Body of pancreas (tissue), 4 donors: ENCODE measurements around the gene GM2A.

Experiments used
- POLR2A ChIP-seq, 3 donors: fragments of 450-650 bp; IDR thresholded peaks; one replicate each; pipeline ENCODE4 v1.6.1; 2016; ENCODE audit warnings: antibody characterized with exemption in 3 of 3, mild to moderate bottlenecking in 2 of 3
- TF ChIP-seq, protein P1 (sequence below), 7 experiments: fragments of 450-650 bp in 4 of 7; fragments of 200-600 bp in 3 of 7; sonication (generic) in 3 of 7; IDR thresholded peaks; one replicate each; pipeline ENCODE4 v1.5.1; 2016 to 2019; ENCODE audit warnings: antibody characterized with exemption in 7 of 7

DNA sequence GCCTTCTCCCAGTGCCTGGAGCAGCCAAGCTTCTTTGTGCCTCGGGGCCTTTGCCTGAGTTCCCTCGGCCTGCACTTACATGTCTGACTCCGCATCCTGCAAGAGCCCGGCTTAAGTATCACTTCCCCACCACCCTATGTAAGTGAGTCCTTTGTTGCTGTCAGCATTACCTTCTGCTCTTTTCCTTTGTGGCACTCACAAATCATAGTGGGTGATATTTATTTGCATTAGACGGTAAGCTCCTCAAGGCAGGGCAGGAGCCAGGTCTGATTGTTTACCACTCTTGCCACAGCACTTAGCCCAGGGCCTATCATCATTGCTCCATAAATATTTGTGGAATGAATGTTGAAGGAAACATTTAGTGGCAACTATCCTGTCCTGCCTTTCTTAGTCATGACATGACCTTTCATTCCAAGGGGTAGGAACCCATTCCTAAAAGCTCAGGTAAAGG is 4.8 kb downstream of the GM2A start:
- no peak for TF ChIP-seq POLR2A (IDR thresholded peaks at IDR 0.05)
- TF ChIP-seq, protein P1, sequence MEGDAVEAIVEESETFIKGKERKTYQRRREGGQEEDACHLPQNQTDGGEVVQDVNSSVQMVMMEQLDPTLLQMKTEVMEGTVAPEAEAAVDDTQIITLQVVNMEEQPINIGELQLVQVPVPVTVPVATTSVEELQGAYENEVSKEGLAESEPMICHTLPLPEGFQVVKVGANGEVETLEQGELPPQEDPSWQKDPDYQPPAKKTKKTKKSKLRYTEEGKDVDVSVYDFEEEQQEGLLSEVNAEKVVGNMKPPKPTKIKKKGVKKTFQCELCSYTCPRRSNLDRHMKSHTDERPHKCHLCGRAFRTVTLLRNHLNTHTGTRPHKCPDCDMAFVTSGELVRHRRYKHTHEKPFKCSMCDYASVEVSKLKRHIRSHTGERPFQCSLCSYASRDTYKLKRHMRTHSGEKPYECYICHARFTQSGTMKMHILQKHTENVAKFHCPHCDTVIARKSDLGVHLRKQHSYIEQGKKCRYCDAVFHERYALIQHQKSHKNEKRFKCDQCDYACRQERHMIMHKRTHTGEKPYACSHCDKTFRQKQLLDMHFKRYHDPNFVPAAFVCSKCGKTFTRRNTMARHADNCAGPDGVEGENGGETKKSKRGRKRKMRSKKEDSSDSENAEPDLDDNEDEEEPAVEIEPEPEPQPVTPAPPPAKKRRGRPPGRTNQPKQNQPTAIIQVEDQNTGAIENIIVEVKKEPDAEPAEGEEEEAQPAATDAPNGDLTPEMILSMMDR (IDR thresholded peaks at IDR 0.05), result no peak
